ENCODE results near the gene DNAJC18. TPM values are rescaled to one million over a fixed set of nuclear protein-coding genes. Genes with fewer than 3 reads are reported as not detected.

The DNAJC18 gene

DNA sequence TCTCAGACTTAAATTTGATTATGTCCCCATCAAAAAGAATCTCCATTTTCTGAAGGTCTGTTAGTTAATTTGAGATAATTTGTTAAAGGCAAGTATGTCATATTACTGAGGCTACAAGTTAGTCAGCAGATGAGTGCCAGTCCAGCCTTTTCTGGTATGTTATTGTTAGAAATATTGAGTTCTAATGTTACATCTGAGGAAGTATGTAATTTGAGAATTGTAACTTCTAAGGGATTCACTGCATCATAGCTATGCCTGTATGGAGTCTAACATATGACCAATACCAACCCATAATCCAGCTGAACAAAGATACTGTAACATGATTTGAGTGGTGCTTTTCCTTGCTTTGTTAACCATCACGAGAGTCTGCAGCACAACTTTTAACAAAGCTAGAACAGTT is 70.1 kb downstream of the DNAJC18 start:
- Histone ChIP-seq H3K4me2 (ENCODE audit: low read length) (peak overlapping the region; percentile 56), H3K9ac (ENCODE audit: low read depth, low read length) (peak overlapping the region; percentile 57), H3K9me3 (replicated peaks; ENCODE audit: low read length) (no peaks in the 10 kb centered on the region), H3K4me1 (ENCODE audit: control insufficient read depth, insufficient read depth, low read length) (peaks cover 32% of the 10 kb centered on the region), H3K36me3 (ENCODE audit: insufficient read depth, low read length) (peaks cover 47% of the 10 kb centered on the region), H3K4me3 (ENCODE audit: low read length) (no peak overlapping the region), H3K27me3 (ENCODE audit: control insufficient read depth, insufficient read depth, low read length) (no peaks in the 10 kb centered on the region)

DNA sequence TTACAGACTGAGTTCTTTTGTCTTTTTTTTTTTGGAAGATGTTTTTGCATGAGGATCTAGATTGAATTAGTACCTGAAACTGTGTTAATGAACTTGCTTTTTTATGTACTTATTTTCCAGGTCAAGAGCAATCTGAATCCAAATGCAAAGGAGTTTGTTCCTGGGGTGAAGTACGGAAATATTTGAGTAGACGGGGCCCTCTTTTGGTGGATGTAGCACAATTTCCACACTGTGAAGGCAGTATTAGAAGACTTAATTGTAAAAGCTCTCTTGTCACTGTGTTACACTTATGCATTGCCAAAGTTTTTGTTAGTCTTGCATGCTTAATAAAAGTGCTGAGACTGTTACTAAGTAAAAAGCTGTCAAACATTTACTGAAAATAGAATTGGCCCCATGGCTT is 70.7 kb downstream of the DNAJC18 start:
- H3K9ac ChIP-seq (ENCODE audit: low read depth, low read length) = peak overlapping the region; percentile 57
- no peaks in the 10 kb centered on the region for H3K9me3 ChIP-seq (replicated peaks; ENCODE audit: low read length)
- no peak overlapping the region for H3K4me3 ChIP-seq (ENCODE audit: low read length)
- H3K4me2 ChIP-seq (ENCODE audit: low read length) = peak overlapping the region; percentile 56
- H3K36me3 ChIP-seq (ENCODE audit: insufficient read depth, low read length) = peaks cover 52% of the 10 kb centered on the region
- H3K4me1 ChIP-seq (ENCODE audit: control insufficient read depth, insufficient read depth, low read length) = peaks cover 27% of the 10 kb centered on the region
- H3K27me3 ChIP-seq (ENCODE audit: control insufficient read depth, insufficient read depth, low read length) = no peaks in the 10 kb centered on the region

DNA sequence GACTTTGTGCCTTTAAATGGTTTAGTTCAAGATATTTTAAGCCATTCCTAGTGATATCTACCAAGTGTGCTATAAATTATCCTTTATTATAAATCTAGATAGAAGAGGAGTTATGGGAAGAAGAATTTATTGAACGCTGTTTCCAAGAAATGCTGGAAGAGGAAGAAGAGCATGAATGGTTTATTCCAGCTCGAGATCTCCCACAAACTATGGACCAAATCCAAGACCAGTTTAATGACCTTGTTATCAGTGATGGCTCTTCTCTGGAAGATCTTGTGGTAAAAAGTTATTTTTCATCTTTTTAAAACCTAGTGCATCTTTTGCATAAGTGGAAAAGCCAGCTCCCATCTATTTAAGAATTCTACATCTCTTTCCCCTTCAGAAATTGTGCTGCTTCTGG is 74.9 kb downstream of the DNAJC18 start:
- no peaks in the 10 kb centered on the region for H3K27me3 ChIP-seq (ENCODE audit: control insufficient read depth, insufficient read depth, low read length)
- H3K4me2 ChIP-seq (ENCODE audit: low read length) = no peak overlapping the region
- peaks cover 22% of the 10 kb centered on the region for H3K4me1 ChIP-seq (ENCODE audit: control insufficient read depth, insufficient read depth, low read length)
- H3K9ac ChIP-seq (ENCODE audit: low read depth, low read length) = no peak overlapping the region
- H3K9me3 ChIP-seq (replicated peaks; ENCODE audit: low read length) = no peaks in the 10 kb centered on the region
- H3K36me3 ChIP-seq (ENCODE audit: insufficient read depth, low read length) = peaks cover 37% of the 10 kb centered on the region
- no peak overlapping the region for H3K4me3 ChIP-seq (ENCODE audit: low read length)

DNA sequence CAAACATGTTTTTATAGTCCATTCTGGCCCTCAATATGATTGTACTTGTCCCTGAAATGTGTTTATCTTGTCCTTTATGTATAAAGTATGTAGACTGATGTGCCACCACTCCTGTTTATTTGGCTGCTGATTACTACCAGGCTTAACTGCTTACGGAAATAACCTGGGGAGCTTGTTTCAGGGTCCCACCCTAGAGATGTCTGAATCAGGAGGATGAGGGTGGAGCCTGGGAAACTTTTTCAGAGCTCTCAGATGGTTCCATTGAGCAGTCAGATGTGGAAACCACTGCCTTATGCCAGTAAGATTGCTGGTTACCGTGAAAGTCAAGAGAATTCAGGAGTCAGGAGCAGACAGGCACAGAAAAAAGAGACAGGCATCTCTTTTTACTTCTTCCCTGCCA is 75.4 kb downstream of the DNAJC18 start:
- Histone ChIP-seq H3K4me1 (ENCODE audit: control insufficient read depth, insufficient read depth, low read length) (peaks cover 24% of the 10 kb centered on the region), H3K27me3 (ENCODE audit: control insufficient read depth, insufficient read depth, low read length) (no peaks in the 10 kb centered on the region), H3K4me2 (ENCODE audit: low read length) (no peak overlapping the region), H3K9me3 (replicated peaks; ENCODE audit: low read length) (no peaks in the 10 kb centered on the region), H3K36me3 (ENCODE audit: insufficient read depth, low read length) (peaks cover 37% of the 10 kb centered on the region), H3K9ac (ENCODE audit: low read depth, low read length) (no peak overlapping the region), H3K4me3 (ENCODE audit: low read length) (no peak overlapping the region)

DNA sequence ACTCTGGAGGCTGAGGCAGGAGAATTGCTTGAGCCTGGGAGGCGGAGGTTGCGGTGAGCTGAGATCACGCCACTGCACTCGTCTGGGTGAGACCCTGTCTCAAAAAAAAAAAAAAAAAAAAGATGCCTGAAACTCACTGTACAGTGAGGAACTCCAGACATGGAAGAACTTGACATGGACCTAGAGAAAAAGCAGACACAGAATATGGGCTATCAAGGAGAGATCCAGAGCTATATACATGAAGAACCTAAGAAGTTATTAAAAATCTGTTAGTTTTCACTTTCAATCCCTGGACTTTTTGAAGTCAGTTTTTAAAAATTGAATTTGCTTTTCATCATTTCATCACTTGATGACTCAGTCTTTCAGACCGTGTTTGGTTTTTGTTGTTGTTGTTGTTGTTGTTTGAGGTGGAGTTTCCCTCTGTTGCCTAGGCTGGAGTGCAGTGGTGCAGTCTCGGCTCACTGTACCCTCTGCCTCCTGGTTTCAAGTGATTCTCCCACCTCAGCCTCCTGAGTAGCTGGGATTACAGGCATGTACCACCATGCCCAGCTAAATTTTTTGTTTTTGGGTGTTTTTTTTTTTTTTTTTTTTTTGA is 77.4 kb downstream of the DNAJC18 start:
- H3K4me3 ChIP-seq (ENCODE audit: low read length) = no peak overlapping the region
- no peaks in the 10 kb centered on the region for H3K9me3 ChIP-seq (replicated peaks; ENCODE audit: low read length)
- no peak overlapping the region for H3K9ac ChIP-seq (ENCODE audit: low read depth, low read length)
- H3K27me3 ChIP-seq (ENCODE audit: control insufficient read depth, insufficient read depth, low read length) = no peaks in the 10 kb centered on the region
- peaks cover 34% of the 10 kb centered on the region for H3K36me3 ChIP-seq (ENCODE audit: insufficient read depth, low read length)
- H3K4me1 ChIP-seq (ENCODE audit: control insufficient read depth, insufficient read depth, low read length) = peaks cover 20% of the 10 kb centered on the region
- no peak overlapping the region for H3K4me2 ChIP-seq (ENCODE audit: low read length)

DNA sequence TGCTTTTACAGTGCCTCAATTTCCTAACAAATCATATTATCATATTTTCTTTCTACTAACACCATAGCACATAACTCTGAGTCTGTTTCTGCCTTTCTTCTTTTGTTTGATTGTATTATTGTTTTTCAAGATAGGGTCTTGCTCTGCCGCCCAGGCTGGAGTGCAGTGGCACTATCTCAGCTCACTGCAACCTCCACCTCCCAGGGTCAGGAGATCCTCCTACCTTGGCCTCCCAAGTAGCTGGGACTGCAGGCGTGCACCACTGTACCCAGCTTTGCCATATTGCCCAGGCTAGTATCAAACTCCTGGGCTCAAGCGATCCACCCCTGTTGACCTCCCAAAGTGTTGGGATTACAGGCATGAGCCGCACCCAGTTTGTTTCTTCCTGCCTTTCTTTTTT is 78.9 kb downstream of the DNAJC18 start:
- H3K36me3 ChIP-seq (ENCODE audit: insufficient read depth, low read length) = peaks cover 18% of the 10 kb centered on the region
- H3K4me1 ChIP-seq (ENCODE audit: control insufficient read depth, insufficient read depth, low read length) = peaks cover 20% of the 10 kb centered on the region

More for the DNA sequence above, 78.9 kb downstream of the DNAJC18 start:
- H3K4me3 ChIP-seq (ENCODE audit: low read length) = no peak overlapping the region
- no peaks in the 10 kb centered on the region for H3K9me3 ChIP-seq (replicated peaks; ENCODE audit: low read length)
- H3K9ac ChIP-seq (ENCODE audit: low read depth, low read length) = no peak overlapping the region
- no peak overlapping the region for H3K4me2 ChIP-seq (ENCODE audit: low read length)
- no peaks in the 10 kb centered on the region for H3K27me3 ChIP-seq (ENCODE audit: control insufficient read depth, insufficient read depth, low read length)

Small RNA genes within 50 kb of the gene (small RNA-seq; reads per million reads assigned to genes)
- gene RNU5B-4P = not detected

Measured in skeletal muscle satellite cell (primary cell).